AG09309 (cell line): ENCODE data around the gene KAZN.

ENCODE experiments used
- DNase-seq: peaks from one replicate; pipeline ENCODE4 v3.0.0-alpha.2; 2010; ENCODE audit warnings: low read depth
- H3K4me3 ChIP-seq: 2 replicates; pipeline ENCODE4 v1.5.1; 2011; ENCODE audit warnings: mild to moderate bottlenecking, low read depth, low read length, moderate library complexity; ENCODE audit not compliant: control insufficient read depth
- CTCF ChIP-seq: IDR thresholded peaks from 2 replicates; pipeline ENCODE4 v1.5.1; 2011; ENCODE audit warnings: mild to moderate bottlenecking, low read depth, low read length, inconsistent platforms; ENCODE audit not compliant: insufficient read depth, control insufficient read depth; ENCODE audit errors: missing control alignments

Gene KAZN

GRCh38 chr1:14849038-14849437 is 250.6 kb downstream of the KAZN start:
- no peak overlapping the region for H3K4me3 ChIP-seq
- DNase-seq, result no peak
- no peak for TF ChIP-seq CTCF

GRCh38 chr1:14850563-14850962 is 252.1 kb downstream of the KAZN start:
- H3K4me3 ChIP-seq, result no peak overlapping the region
- no peak for TF ChIP-seq CTCF
- DNase-seq, result no peak

- H3K4me3 ChIP-seq, result no peak overlapping the region
- no peak for DNase-seq
- no peak for TF ChIP-seq CTCF
These were observed 253.3 kb downstream of the KAZN start for GRCh38 chr1:14851760-14852159.

DNA sequence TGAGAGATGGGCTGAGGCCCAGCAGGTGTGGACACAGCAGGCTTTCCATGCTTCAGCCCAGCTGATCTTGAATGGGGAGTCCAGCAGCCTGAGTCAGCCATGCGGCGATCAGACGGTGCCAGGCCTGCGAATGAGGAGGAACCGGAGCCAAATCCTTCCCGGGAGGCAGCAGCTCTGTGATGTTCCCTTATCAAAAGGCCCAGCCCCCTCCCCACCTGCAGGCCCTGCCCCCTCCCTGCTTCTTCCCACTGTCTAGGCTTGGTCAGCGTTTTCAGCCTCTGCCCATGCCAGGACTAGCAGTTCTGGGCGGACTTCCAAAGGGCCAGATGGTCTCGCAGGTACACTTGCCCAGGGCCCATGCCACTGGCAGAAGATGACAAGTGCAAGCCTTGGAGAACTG is 253.8 kb downstream of the KAZN start:
- no peak for DNase-seq
- TF ChIP-seq CTCF, result no peak
- no peak overlapping the region for H3K4me3 ChIP-seq

DNA sequence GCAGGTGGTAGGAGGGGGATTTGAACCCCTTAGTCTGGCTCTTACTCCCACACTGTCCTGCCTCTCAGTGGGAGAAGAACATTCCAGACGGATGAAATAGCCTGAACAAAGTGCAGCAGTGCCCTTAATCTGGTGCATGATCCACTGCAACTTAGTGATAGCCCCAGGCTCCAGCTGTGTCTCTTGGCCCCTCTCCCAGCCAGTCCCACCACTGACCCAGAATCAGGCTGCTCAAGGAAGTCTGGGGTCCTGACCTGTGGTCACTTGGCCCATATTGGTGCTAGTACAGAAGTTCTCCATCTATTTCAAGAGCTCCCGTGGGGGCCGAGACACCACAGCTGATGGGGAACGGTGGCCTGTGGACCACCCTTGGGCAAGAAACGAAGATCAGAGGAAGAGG is 255.0 kb downstream of the KAZN start:
- no peak for TF ChIP-seq CTCF
- DNase-seq, result no peak
- H3K4me3 ChIP-seq, result no peak overlapping the region

DNA sequence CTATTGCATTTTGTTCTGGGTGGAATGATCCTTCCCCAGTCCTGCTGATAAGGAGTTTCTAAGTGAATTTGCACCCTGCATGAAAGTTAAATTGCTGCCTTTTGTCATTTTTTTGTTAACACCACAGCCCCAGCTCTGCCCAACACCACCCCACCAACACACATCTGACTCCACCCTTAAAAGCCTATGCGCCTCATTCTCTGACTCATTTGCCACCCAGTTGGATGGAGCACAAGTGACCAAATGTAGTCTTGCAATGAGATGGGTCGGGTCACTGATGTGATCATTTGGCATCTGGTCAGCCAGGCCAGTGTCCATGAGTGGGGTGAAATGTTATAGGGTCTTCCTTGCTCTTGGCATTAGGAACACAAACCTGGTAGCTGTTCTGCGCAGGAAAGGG is 256.8 kb downstream of the KAZN start:
- no peak for DNase-seq
- TF ChIP-seq CTCF, result no peak

GRCh38 chr1:14855801-14856200 is 257.3 kb downstream of the KAZN start:
- DNase-seq, result no peak
- H3K4me3 ChIP-seq, result no peak overlapping the region
- TF ChIP-seq CTCF, result no peak

More for the DNA sequence above, 256.8 kb downstream of the KAZN start:
- H3K4me3 ChIP-seq, result no peak overlapping the region
